ENCODE data around the gene HOXB9.

The HOXB9 gene

DNA sequence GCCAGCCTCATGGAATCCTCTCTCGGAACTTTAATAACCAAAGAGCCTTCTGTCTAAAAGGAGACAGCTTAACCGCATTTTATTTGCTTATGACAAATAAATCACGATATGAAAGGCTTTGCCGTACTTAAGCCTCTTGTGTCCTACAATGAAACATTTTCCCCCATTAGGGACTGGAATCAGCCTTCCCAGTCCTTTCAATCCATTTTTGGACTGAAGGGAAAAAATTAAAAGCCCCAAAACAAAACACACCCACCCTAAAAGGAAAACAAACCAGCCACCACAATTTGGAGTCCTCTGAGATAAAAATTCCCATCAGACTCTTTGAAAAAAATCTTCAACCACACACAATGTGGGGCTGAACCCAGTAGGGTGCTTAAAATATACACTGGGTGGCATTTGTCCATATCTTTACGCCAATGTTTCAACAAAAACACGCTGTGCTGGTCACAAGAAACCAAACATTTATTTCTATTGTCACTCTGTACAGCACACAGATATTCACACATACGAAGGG is 51.0 kb downstream of the HOXB9 start:
- 2% methylated on average over 6 of the region's 7 CpGs for WGBS
- no peak overlapping the region for H2BK5ac ChIP-seq (ENCODE audit: low read depth, low read length, poor library complexity, severe bottlenecking)
- H4K91ac ChIP-seq (ENCODE audit: low read length): no peak overlapping the region
- peak; percentile 87 for DNase-seq
- H3K9me3 ChIP-seq (ENCODE audit: control insufficient read depth, low read length): no peaks in the 10 kb centered on the region
- no peak overlapping the region for H3K4me2 ChIP-seq (ENCODE audit: low read length, poor library complexity, severe bottlenecking)
- H3K27me3 ChIP-seq (ENCODE audit: control insufficient read depth in 1 of 2, insufficient read depth in 1 of 2, low read length in 2 of 2): peaks cover 0 to 4% of the 10 kb centered on the region in 2 experiments
- peaks cover 39% of the 10 kb centered on the region for H3K4me1 ChIP-seq (ENCODE audit: control insufficient read depth, insufficient read depth, low read depth, low read length)
- H3K23ac ChIP-seq (ENCODE audit: low read length in 2 of 2): no peak overlapping the region
- H3K18ac ChIP-seq (ENCODE audit: low read depth in 1 of 2, low read length in 2 of 2): peak overlapping the region in 1 of 2 experiments; percentile 57
- no peak overlapping the region for H2BK15ac ChIP-seq (ENCODE audit: low read depth, poor library complexity, severe bottlenecking)
- H3K4me3 ChIP-seq (ENCODE audit: insufficient read depth in 1 of 2, low read depth in 1 of 2, low read length in 2 of 2): peak overlapping the region in 1 of 2 experiments; percentile 76
- H3K4ac ChIP-seq (ENCODE audit: low read depth in 1 of 2, low read length in 2 of 2): peak overlapping the region; percentile 37 to 55
- peak overlapping the region; percentile 32 for H2AK5ac ChIP-seq (ENCODE audit: low read length, severe bottlenecking)
- H3K14ac ChIP-seq (ENCODE audit: low read length in 2 of 2): no peak overlapping the region
- H2AFZ ChIP-seq (ENCODE audit: low read depth, low read length): no peak overlapping the region
- H3K9ac ChIP-seq (ENCODE audit: low read length): peak overlapping the region; percentile 95
- peaks cover 10 to 15% of the 10 kb centered on the region in 2 experiments for H3K36me3 ChIP-seq (ENCODE audit: control insufficient read depth in 1 of 2, insufficient read depth in 2 of 2, low read depth in 1 of 2, low read length in 2 of 2)
- H2BK12ac ChIP-seq (ENCODE audit: low read length in 2 of 2): no peak overlapping the region
- peaks cover 5% of the 10 kb centered on the region for H3K79me1 ChIP-seq (replicated peaks; ENCODE audit: low read length, poor library complexity, severe bottlenecking)
- peak overlapping the region; percentile 44 for H2BK120ac ChIP-seq (ENCODE audit: low read depth, low read length)
- no peak overlapping the region for H4K8ac ChIP-seq (ENCODE audit: low read length)
- no peak overlapping the region for H3K27ac ChIP-seq (ENCODE audit: low read length, poor library complexity, severe bottlenecking)

DNA sequence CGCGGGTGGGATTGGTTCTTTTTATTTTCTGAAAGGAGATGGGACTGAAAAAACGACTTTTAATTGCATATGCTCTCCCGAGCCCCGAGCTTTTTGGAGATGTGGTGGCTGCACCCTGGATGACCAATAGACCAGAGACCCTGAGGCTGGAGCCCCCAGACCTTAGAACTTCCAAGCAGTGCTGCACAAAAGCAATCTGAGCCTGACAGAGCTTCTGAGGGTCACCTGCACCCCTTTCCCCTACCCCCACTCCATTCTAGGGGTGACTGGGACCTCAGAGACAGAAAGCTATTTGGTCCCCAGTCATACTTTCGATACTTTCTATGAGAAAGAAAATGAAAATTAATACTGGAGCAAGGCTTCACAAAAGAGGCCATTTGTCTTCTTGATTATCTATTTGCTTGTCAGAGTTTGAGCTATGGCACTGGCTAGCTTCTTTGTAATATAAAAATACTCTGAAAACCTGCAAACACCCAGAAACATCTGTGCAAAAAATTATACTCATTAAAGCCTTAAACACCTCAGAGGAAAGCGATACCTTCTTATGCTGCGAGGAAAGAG is 51.6 kb downstream of the HOXB9 start:
- H3K27me3 ChIP-seq (ENCODE audit: control insufficient read depth in 1 of 2, insufficient read depth in 1 of 2, low read length in 2 of 2): peaks cover 0 to 4% of the 10 kb centered on the region in 2 experiments
- H3K4me2 ChIP-seq (ENCODE audit: low read length, poor library complexity, severe bottlenecking): peak overlapping the region; percentile 52
- H3K14ac ChIP-seq (ENCODE audit: low read length in 2 of 2): no peak overlapping the region
- H3K23ac ChIP-seq (ENCODE audit: low read length in 2 of 2): no peak overlapping the region
- peak overlapping the region; percentile 74 for H2BK15ac ChIP-seq (ENCODE audit: low read depth, poor library complexity, severe bottlenecking)
- no peak overlapping the region for H2AK5ac ChIP-seq (ENCODE audit: low read length, severe bottlenecking)
- peak overlapping the region in 1 of 2 experiments; percentile 54 for H3K4ac ChIP-seq (ENCODE audit: low read depth in 1 of 2, low read length in 2 of 2)
- H2BK12ac ChIP-seq (ENCODE audit: low read length in 2 of 2): peak overlapping the region in 1 of 2 experiments; percentile 6
- peak overlapping the region in 1 of 2 experiments; percentile 76 for H3K4me3 ChIP-seq (ENCODE audit: insufficient read depth in 1 of 2, low read depth in 1 of 2, low read length in 2 of 2)
- peak overlapping the region; percentile 95 for H3K9ac ChIP-seq (ENCODE audit: low read length)
- no peak overlapping the region for H2BK5ac ChIP-seq (ENCODE audit: low read depth, low read length, poor library complexity, severe bottlenecking)
- DNase-seq: no peak
- H3K27ac ChIP-seq (ENCODE audit: low read length, poor library complexity, severe bottlenecking): no peak overlapping the region
- H3K4me1 ChIP-seq (ENCODE audit: control insufficient read depth, insufficient read depth, low read depth, low read length): peaks cover 37% of the 10 kb centered on the region
- H2BK120ac ChIP-seq (ENCODE audit: low read depth, low read length): peak overlapping the region; percentile 12
- H4K91ac ChIP-seq (ENCODE audit: low read length): peak overlapping the region; percentile 14
- no peak overlapping the region for H4K8ac ChIP-seq (ENCODE audit: low read length)
- H2AFZ ChIP-seq (ENCODE audit: low read depth, low read length): no peak overlapping the region
- WGBS: 8% methylated on average over 7 of the region's 8 CpGs
- peaks cover 10 to 15% of the 10 kb centered on the region in 2 experiments for H3K36me3 ChIP-seq (ENCODE audit: control insufficient read depth in 1 of 2, insufficient read depth in 2 of 2, low read depth in 1 of 2, low read length in 2 of 2)
- H3K9me3 ChIP-seq (ENCODE audit: control insufficient read depth, low read length): no peaks in the 10 kb centered on the region
- H3K18ac ChIP-seq (ENCODE audit: low read depth in 1 of 2, low read length in 2 of 2): peak overlapping the region; percentile 80 to 95
- peaks cover 5% of the 10 kb centered on the region for H3K79me1 ChIP-seq (replicated peaks; ENCODE audit: low read length, poor library complexity, severe bottlenecking)

- H4K91ac ChIP-seq (ENCODE audit: low read length): no peak overlapping the region
- peak overlapping the region in 1 of 2 experiments; percentile 3 for H2BK12ac ChIP-seq (ENCODE audit: low read length in 2 of 2)
- peak overlapping the region; percentile 38 for H2BK120ac ChIP-seq (ENCODE audit: low read depth, low read length)
- H2AFZ ChIP-seq (ENCODE audit: low read depth, low read length): no peak overlapping the region
- H3K14ac ChIP-seq (ENCODE audit: low read length in 2 of 2): no peak overlapping the region
- WGBS: no CpG with 5 or more reads among the region's 1 CpG
- no peak overlapping the region for H2BK15ac ChIP-seq (ENCODE audit: low read depth, poor library complexity, severe bottlenecking)
- H3K27me3 ChIP-seq (ENCODE audit: control insufficient read depth in 1 of 2, insufficient read depth in 1 of 2, low read length in 2 of 2): peaks cover 0 to 4% of the 10 kb centered on the region in 2 experiments
- peaks cover 34% of the 10 kb centered on the region for H3K4me1 ChIP-seq (ENCODE audit: control insufficient read depth, insufficient read depth, low read depth, low read length)
- peak overlapping the region; percentile 45 to 94 for H3K18ac ChIP-seq (ENCODE audit: low read depth in 1 of 2, low read length in 2 of 2)
- peaks cover 14 to 15% of the 10 kb centered on the region in 2 experiments for H3K36me3 ChIP-seq (ENCODE audit: control insufficient read depth in 1 of 2, insufficient read depth in 2 of 2, low read depth in 1 of 2, low read length in 2 of 2)
- H2BK5ac ChIP-seq (ENCODE audit: low read depth, low read length, poor library complexity, severe bottlenecking): no peak overlapping the region
- no peak overlapping the region for H2AK5ac ChIP-seq (ENCODE audit: low read length, severe bottlenecking)
- peak overlapping the region; percentile 47 for H4K8ac ChIP-seq (ENCODE audit: low read length)
- H3K9ac ChIP-seq (ENCODE audit: low read length): peak overlapping the region; percentile 95
- no peak overlapping the region for H3K4me2 ChIP-seq (ENCODE audit: low read length, poor library complexity, severe bottlenecking)
- DNase-seq: peak; percentile 79
- H3K23ac ChIP-seq (ENCODE audit: low read length in 2 of 2): no peak overlapping the region
- no peaks in the 10 kb centered on the region for H3K9me3 ChIP-seq (ENCODE audit: control insufficient read depth, low read length)
- peaks cover 4% of the 10 kb centered on the region for H3K79me1 ChIP-seq (replicated peaks; ENCODE audit: low read length, poor library complexity, severe bottlenecking)
- peak overlapping the region in 1 of 2 experiments; percentile 94 for H3K4ac ChIP-seq (ENCODE audit: low read depth in 1 of 2, low read length in 2 of 2)
- peak overlapping the region; percentile 44 for H3K27ac ChIP-seq (ENCODE audit: low read length, poor library complexity, severe bottlenecking)
- H3K4me3 ChIP-seq (ENCODE audit: insufficient read depth in 1 of 2, low read depth in 1 of 2, low read length in 2 of 2): peak overlapping the region in 1 of 2 experiments; percentile 76
Measured at GRCh38 chr17:48571826-48572417, 54.2 kb downstream of the HOXB9 start.

Data from mesenchymal stem cell (in vitro differentiated cells and primary cell).